ENCODE measurements around the gene NSD1.

Gene NSD1

GRCh38 chr5:177097016-177097985 lies 36.3 kb upstream of the NSD1 start:
- DNase-seq (ENCODE audit: low spot score), result no peak

- DNase-seq (ENCODE audit: low spot score), result no peak
Measured at GRCh38 chr5:177098120-177098469, 35.5 kb upstream of the NSD1 start.

- DNase-seq (ENCODE audit: low spot score), result no peak
Measured at GRCh38 chr5:177098470-177099141, 35.0 kb upstream of the NSD1 start.

GRCh38 chr5:177099422-177100093 lies 34.0 kb upstream of the NSD1 start:
- no peak for DNase-seq (ENCODE audit: low spot score)

GRCh38 chr5:177100714-177101121 lies 32.9 kb upstream of the NSD1 start:
- no peak for DNase-seq (ENCODE audit: low spot score)

- no peak for DNase-seq (ENCODE audit: low spot score)
Measured at GRCh38 chr5:177103523-177104253, 29.9 kb upstream of the NSD1 start.

- no peak for DNase-seq (ENCODE audit: low spot score)
Measured at GRCh38 chr5:177105691-177106476, 27.7 kb upstream of the NSD1 start.

GRCh38 chr5:177107159-177107558 lies 26.4 kb upstream of the NSD1 start:
- DNase-seq (ENCODE audit: low spot score), result no peak

- DNase-seq (ENCODE audit: low spot score), result no peak
Measured at GRCh38 chr5:177109810-177110209, 23.8 kb upstream of the NSD1 start.

GRCh38 chr5:177111720-177112394 lies 21.7 kb upstream of the NSD1 start:
- DNase-seq (ENCODE audit: low spot score), result peak; percentile 94

- no peak for DNase-seq (ENCODE audit: low spot score)
Measured at GRCh38 chr5:177112589-177113220, 20.9 kb upstream of the NSD1 start.

- DNase-seq (ENCODE audit: low spot score), result peak; percentile 94
Measured at GRCh38 chr5:177113566-177114424, 19.8 kb upstream of the NSD1 start.

- DNase-seq (ENCODE audit: low spot score), result no peak
Measured at GRCh38 chr5:177116631-177117373, 16.8 kb upstream of the NSD1 start.

- DNase-seq (ENCODE audit: low spot score), result no peak
Measured at GRCh38 chr5:177117441-177118045, 16.0 kb upstream of the NSD1 start.

GRCh38 chr5:177122566-177122965 lies 11.0 kb upstream of the NSD1 start:
- no peak for DNase-seq (ENCODE audit: low spot score)

- no peak for DNase-seq (ENCODE audit: low spot score)
Measured at GRCh38 chr5:177123789-177124485, 9.6 kb upstream of the NSD1 start.

- no peak for DNase-seq (ENCODE audit: low spot score)
Measured at GRCh38 chr5:177124486-177124991, 9.0 kb upstream of the NSD1 start.
